Astrocyte of the cerebellum (primary cell): Measurements from ENCODE around the gene MISP3.
"Not testable (repeated sequence)": the region's sequence is repeated elsewhere in the genome, so short reads cannot be mapped to it uniquely, and the experiment has no call there.

Experiments
- DNase-seq: peaks from one replicate; pipeline ENCODE4 v3.0.0-alpha.2; 2011; ENCODE audit warnings: low read depth
- H3K4me3 ChIP-seq: 2 replicates; pipeline ENCODE4 v1.5.1; 2011; ENCODE audit warnings: mild to moderate bottlenecking, low read depth, low read length, moderate library complexity
- CTCF ChIP-seq: IDR thresholded peaks from 2 replicates; pipeline ENCODE4 v1.5.1; 2012; ENCODE audit warnings: low read length, low read depth, moderate library complexity, mild to moderate bottlenecking; ENCODE audit errors: missing control alignments
- in situ Hi-C: cut with HindIII; loops from 2 replicates; pipeline ENCODE4 v1.10.0; 2017; ENCODE audit warnings: low sequenced_read_pairs

MISP3 gene

GRCh38 chr19:14031719-14032480 is 40.7 kb upstream of the MISP3 start, which contains the start of gene IL27RA:
Gene IL27RA, plus strand, starts transcription at chr19:14031762. Its CDS starts 111 bp downstream, at chr19:14031873.
- TF ChIP-seq CTCF, result peak; percentile 71
- DNase-seq, result no peak
- H3K4me3 ChIP-seq, result peak within 1 kb of the TSS; percentile 52
- in situ Hi-C loops, result no loop called here

- H3K4me3 ChIP-seq, result no peak overlapping the region
- DNase-seq, result no peak
- no peak for TF ChIP-seq CTCF
- in situ Hi-C loops, result no loop called here
Observed at GRCh38 chr19:14033946-14034345, 38.6 kb upstream of the MISP3 start.

- H3K4me3 ChIP-seq, in situ Hi-C loops, DNase-seq: not testable (repeated sequence)
Observed at GRCh38 chr19:14035159-14035558, 37.4 kb upstream of the MISP3 start.

GRCh38 chr19:14035706-14036105 is 36.9 kb upstream of the MISP3 start:
- TF ChIP-seq CTCF, result no peak
- no peak overlapping the region for H3K4me3 ChIP-seq
- DNase-seq, result peak; percentile 43
- in situ Hi-C loops, result no loop called here

- TF ChIP-seq CTCF, result no peak
- in situ Hi-C loops, result no loop called here
- no peak overlapping the region for H3K4me3 ChIP-seq
- DNase-seq, result no peak
Observed at GRCh38 chr19:14039181-14039580, 33.4 kb upstream of the MISP3 start.

GRCh38 chr19:14042659-14043608 is 29.7 kb upstream of the MISP3 start:
- in situ Hi-C loops, H3K4me3 ChIP-seq: not testable (repeated sequence)
- DNase-seq, result peak; percentile 43
- peak; percentile 55 for TF ChIP-seq CTCF

GRCh38 chr19:14047866-14048265 is 24.7 kb upstream of the MISP3 start:
- DNase-seq, in situ Hi-C loops, H3K4me3 ChIP-seq: not testable (repeated sequence)
